GDM1 (cell line): Measurements from ENCODE around the gene TGM1.

ENCODE experiments used
- DNase-seq: peaks from one replicate; lab custom pipeline; 2025; lab: John Stamatoyannopoulos, UW

TGM1 gene

DNA sequence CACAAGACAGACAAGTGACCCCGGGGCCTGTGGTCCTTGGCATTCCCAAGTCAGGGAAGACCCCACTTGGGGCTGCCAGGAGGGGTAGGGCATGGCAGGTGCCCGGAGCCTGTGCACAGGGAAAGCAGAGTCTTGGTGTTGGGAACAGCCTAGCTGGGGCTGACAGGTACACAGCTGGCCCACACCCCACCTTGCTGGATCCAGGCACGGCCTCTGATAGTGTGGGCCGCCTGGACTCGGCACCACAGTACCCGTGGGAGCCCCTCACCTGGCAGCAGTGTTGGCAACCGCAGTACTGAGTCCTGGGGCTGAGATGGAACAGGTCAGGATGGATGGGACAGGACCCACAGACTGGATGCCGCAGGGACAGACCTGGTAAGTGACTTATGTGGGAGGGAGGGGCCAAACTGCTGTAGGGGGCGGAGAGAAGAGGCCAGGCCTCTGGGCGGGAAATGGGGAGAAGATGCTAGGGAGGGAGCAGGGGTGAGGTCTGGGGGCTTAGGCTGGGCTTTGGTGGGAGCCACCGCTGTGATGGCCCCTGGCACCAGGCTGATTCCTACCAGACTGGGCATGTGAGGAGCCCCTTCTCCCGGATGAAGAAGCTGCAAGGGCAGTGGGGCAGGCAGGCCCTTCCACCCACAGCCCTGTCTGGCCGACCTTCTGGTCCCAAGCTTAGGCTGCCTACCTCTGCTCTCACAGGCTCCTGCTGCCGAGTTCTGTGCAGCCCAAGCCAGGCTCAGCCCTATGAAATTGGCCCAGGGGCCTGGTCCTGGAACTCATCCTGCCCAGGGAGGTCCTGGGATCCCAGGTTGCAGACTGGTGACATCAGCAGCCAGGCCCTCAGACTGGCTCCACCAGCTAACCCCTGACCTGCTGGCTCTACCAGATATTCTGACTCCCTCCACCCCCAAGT is at the start of gene TGM1:
Gene TGM1, minus strand, starts transcription at position 357 of the 913 bp plus-strand sequence. CDS start 825 bp downstream, outside the sequence.
- DNase-seq, result no peak

DNA sequence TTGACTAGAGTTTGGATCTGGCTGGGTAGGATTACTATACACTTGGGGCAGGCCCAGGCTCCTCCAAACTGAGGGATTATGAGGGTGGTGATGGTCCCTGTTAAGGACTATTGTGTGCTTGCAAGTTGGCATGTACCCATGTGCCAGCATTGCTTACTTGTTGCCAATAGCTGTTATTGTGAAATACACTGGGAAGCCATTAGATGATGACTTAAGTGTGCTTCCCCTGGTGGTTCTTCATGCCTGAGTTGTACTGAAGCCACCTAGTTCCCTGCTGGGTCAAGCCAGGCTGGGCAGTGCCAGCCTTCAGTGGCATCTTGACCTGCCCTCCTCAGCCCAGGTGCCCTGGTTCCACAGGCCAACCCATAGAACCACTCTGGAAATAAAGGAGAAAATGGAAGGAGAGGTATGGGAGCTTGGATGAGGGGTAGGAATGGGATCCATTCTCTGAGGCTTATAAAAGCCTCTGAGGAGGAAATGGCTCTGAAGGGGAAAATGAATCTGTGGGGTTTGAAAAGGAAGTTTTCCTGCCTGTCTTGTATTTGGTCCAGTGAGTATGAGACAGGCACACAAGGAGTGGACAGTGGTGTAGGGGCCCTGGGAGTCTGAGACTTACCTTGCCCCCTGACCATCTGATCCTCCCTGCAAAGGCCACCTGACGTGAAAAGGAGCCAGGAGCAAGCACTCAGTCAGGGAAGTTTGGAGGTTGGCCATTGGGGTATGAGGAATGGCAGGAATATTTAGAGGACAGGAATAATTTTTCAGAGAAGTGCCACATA is 49.0 kb upstream of the TGM1 start:
- no peak for DNase-seq

DNA sequence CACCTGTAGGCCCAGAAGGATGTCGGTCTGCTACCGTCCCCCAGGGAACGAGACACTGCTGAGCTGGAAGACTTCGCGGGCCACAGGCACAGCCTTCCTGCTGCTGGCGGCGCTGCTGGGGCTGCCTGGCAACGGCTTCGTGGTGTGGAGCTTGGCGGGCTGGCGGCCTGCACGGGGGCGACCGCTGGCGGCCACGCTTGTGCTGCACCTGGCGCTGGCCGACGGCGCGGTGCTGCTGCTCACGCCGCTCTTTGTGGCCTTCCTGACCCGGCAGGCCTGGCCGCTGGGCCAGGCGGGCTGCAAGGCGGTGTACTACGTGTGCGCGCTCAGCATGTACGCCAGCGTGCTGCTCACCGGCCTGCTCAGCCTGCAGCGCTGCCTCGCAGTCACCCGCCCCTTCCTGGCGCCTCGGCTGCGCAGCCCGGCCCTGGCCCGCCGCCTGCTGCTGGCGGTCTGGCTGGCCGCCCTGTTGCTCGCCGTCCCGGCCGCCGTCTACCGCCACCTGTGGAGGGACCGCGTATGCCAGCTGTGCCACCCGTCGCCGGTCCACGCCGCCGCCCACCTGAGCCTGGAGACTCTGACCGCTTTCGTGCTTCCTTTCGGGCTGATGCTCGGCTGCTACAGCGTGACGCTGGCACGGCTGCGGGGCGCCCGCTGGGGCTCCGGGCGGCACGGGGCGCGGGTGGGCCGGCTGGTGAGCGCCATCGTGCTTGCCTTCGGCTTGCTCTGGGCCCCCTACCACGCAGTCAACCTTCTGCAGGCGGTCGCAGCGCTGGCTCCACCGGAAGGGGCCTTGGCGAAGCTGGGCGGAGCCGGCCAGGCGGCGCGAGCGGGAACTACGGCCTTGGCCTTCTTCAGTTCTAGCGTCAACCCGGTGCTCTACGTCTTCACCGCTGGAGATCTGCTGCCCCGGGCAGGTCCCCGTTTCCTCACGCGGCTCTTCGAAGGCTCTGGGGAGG is 47.9 kb upstream of the TGM1 start, which contains the start of gene LTB4R:
Gene LTB4R, plus strand, starts transcription at position 857 of the 959 bp plus-strand sequence. CDS start 4,150 bp downstream, outside the sequence.
- DNase-seq, result peak; percentile 65

DNA sequence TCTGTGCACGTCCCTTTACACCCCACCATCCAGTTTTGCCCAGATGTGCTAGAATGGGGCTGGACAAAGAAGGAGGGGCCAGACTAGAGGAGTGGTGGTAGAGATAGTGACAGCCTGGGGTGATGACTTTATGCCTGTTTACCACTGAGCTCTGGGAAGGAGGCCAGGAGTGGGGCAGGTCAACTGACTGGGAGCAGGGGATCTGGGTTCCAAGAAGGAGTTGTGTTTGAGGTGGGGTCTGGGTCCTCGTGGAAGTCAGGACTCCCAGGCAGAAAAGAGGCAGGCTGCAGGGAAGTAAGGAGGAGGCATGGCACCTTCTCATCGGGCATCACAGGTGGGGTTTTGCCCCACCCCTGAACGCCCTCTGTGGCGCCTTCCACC is 47.3 kb upstream of the TGM1 start:
- no peak for DNase-seq

DNA sequence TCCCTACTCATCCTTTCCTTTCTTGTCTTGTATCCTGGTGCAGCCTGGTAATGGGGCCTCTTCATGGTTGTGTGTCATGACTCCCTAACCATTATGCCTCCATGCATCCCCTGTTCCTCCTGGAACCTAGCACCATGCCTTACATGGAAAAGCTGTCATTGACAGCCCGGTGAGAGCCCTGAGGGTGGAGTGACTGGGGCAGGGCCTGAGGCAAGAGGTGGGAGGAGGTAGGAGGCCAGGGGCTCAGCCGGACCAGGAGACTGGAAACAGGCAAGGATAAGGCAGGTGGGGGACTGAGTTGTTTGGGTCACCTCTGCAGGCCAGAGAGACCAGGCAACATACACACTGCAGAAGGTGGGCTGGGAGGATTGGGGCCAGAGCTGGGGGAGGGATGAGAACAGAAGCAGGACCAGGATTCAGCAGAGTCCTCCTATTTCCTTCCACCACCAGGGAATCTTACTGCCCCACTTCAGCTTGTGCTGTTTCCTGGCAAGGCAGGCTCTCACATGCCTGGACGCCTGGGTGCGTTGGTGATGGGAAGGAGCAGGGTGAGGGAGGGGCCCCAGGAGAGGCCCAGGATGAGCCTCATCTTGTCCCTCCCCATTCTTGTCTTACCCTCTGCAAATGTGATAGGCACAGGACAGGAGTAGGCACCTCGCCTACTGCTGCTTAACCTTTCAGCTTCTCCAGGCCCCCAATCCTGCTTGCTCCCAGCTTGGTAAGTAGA is 46.7 kb upstream of the TGM1 start, which contains the start of gene LTB4R2:
Gene LTB4R2, plus strand, starts transcription at position 603 of the 727 bp plus-strand sequence. CDS start 525 bp downstream, outside the sequence.
- no peak for DNase-seq

DNA sequence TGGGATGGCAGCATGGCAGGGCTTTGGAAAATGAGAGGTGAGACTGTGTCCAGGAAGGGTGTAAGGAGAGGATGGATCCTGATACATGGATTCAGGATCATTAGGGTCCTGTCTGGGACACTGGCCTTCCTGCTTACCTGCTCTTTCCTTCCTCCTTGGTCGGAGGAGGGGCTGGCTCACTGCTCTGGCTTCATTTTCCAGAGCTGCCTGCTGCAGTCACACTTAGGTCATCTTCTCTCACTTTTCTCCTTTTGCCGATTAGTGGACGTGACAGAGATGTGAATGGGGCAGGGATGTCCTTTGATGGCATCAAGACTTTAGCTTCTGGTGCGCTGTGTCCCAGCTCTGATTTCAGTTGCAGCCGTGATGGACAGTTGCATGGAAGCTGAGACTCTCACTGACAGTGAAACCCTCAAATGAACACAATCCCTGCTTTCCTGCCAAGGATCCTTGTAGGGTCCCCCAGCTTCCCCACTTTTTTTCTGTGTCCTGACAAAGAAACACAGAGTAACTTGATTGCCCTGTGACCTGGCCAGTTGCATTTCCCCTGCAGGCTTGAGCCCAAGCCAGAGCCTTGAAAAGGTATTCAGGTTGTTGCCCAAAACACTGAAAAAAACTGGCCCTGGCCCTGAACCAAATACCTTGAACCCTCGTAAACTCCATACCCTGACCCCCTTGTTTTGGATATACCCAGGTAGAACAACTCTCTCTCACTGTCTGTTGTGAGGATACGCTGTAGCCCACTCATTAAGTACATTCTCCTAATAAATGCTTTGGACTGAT is 45.6 kb upstream of the TGM1 start:
- DNase-seq, result no peak

DNA sequence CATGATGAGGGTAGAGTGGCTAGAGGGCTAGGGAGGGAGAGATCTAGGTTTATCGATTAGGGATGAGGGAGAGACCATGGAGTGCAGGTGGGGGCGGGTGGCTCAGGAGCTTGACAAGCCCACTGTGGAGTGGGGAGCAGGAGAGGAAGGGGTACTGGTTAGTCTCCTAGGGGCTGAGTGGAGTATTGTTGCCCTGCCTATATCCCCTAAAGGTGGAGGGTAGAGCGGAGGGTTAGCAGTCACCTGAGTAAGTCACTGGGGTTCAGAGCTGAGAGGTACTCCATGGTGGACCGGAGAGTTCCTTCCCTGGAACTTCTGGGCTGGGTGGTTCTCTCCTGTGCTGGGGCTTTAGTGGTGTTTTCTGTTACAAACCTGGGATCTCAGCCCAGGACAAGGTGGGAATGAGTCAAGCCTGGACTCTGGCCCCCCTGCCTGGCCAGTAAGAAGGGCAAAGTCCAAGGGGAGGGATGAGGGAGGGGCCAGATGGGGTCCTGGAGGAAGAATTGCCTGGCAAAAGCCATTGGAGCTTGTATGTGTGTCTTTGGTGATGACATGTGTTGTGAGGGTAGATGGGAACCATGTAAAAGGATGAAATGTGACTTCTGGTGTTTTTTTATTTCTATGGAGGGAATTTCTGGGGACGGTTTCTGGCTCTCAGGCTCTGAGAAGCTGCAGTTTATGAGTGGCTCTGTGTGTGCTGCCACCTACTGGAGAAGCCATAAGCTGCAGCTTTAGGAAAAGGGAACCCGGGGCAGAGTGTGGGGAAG is 44.8 kb upstream of the TGM1 start, which contains the start of gene CIDEB:
Gene CIDEB, minus strand, starts transcription at position 403 of the 767 bp plus-strand sequence. Its CDS starts 119 bp downstream, at position 284.
- DNase-seq, result peak; percentile 48

DNA sequence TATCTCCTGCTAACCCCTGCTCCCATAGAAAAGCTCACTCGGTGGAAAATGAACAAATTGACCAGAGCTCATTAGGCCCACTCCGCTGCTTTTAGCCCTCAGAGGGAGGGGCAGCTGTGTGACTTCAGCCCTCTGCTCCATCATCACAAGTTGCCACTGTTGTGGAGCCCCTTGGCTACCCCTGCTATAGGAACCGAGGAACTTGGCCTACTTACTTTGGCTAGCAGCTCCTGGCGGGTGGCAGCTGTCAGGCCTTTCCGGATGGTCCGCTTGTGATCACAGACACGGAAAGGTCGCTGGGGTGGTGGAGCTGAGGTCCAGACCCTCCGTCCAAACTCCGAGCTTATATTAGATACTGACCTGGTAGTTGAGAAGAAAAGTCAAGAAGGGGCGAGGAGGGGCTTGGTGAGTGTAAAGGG is 44.2 kb upstream of the TGM1 start:
- no peak for DNase-seq

DNA sequence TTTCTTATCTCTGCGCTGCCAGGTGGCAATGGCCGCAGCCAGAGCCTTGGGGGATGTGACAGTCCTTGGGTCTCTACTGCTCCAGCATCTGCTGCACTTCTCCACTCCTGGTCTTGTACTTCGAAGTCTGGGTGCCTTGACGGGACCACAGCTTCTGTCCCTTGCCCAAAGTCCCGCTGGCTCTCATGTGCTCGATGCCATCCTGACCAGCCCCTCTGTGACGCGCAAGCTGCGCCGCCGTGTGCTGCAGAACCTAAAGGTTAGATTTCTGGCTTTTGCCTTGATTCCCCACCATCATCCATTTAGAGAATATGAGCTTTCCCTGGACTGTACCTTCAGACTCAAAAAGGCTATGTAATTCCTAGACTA is 41.0 kb upstream of the TGM1 start:
- DNase-seq, result no peak

DNA sequence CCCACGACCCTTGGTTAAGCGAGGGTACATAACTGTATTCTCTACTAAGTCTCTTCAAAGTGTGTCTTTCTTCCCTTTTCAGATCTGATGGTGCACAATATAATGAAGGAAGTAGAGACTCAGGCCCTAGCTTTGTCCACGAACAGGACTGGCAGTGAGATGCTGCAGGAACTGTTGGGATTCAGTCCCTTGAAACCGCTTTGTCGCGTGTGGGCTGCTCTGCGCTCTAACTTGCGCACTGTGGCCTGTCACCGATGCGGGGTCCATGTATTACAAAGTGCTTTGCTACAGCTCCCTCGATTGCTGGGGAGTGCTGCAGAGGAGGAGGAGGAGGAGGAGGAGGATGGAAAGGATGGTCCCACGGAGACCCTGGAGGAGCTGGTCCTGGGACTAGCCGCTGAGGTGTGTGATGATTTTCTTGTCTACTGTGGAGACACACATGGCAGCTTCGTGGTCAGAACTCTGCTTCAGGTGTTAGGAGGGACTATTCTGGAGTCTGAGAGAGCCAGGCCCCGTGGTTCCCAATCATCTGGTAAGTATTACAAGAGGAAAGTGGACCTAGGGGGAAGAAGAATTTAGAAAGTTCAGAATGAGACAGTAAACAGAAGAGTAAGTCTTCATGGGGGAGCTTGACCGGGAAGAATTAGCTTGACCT is 37.5 kb upstream of the TGM1 start:
- no peak for DNase-seq

DNA sequence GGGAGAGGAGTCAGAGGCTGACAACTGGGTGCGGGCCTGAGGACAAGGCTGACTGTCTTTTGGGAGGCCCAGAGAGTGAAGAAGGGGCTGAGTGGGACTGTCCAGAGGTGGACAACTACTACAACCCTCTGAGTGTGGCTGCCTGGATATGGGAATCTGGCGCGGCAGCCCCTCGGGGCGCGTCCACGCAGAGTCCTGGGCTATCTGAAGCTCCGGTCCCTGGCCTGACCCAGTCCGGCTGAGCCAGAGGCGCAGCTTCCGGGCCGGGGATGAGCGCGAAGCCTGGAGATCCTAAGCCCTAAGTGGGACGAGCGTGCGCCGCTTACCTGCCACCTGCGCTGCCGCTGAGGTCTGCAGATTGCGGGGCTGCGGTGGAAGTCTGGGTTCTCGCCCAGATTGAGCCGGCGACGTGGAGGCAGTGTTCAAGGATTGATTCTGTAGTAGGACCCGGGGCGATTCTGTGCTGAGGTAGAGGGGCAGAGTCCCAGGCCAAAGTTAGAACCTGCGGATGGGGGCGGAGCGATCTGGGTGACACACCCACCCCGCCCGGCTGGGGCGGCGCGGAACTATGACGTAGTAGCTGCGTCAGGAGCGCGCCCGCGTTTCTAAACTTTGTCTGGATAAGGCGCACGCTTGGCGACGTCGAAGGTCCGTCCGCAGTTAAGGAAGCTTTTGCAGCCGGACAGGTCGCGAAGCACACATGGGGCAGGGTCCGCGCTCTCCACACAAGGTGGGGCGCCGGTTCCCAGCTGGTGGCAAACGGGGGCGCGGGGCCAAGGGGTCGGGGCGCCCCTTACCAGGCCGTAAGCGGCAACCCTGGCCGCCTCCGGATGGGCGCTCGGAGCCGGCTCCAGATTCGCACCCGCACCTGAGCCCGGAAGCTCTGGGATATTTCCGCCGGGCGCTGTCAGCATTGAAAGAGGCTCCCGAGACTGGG is 36.5 kb upstream of the TGM1 start, which contains the start of the genes DHRS1 and NOP9:
Gene DHRS1, minus strand, starts transcription at position 526 of the 937 bp plus-strand sequence. CDS start 674 bp downstream, outside the sequence.
Gene NOP9, plus strand, starts transcription at position 596 of the 937 bp plus-strand sequence. Its CDS starts 105 bp downstream, at position 701.
- DNase-seq, result peak; percentile 81

DNA sequence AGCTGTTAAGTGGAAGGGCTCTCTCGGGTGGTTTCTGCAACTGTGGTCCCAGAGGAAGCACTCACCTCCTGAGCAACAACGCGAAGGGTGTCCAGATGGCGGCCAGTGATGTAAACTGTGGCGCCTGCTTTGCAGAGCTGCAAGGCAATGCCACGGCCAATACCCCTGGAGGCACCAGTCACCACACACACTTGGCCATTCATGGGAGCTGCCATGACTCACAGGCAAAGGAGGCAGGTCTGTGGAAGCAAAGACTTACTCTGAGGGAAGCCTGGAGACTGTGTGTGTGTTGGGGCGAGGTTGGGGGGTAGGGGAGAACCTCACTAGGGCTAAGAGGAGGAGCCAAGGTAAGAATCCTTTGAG is 35.9 kb upstream of the TGM1 start:
- no peak for DNase-seq

DNA sequence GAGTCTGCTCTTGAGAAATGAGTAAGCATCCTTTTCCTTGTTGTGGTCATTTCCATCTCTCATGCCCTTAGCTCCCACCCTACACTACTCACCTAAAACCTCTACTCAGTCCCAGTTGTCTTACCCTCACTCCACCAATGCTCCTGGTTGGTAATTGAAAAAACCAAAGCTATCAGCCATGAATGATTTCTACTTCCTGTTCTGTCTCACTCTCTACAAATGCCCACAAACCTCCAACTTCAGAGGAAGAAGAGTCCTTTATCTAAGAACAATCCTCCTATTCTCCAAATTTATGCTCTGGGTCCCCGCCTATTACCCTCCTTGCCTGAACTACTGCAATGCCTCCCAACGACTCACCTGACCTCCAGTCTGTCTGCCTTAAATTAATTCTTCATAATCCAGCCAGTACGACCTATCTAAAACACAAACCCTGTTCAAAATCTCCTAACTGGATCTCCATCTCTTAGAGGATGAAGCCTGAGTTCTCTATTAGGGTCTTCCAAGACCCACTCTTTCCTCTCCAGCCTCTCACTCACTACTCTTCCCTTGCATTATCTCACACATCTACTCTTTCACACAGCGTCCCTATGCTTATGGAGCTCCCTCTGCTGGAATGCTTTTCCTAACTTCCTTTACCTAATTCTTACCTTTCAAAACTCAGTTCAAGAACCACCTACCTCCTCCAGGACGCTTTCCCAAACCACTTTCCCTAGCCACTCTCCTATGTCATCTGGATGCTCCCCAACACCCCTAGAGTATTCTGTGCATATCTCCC is 34.4 kb upstream of the TGM1 start:
- DNase-seq, result peak; percentile 12

DNA sequence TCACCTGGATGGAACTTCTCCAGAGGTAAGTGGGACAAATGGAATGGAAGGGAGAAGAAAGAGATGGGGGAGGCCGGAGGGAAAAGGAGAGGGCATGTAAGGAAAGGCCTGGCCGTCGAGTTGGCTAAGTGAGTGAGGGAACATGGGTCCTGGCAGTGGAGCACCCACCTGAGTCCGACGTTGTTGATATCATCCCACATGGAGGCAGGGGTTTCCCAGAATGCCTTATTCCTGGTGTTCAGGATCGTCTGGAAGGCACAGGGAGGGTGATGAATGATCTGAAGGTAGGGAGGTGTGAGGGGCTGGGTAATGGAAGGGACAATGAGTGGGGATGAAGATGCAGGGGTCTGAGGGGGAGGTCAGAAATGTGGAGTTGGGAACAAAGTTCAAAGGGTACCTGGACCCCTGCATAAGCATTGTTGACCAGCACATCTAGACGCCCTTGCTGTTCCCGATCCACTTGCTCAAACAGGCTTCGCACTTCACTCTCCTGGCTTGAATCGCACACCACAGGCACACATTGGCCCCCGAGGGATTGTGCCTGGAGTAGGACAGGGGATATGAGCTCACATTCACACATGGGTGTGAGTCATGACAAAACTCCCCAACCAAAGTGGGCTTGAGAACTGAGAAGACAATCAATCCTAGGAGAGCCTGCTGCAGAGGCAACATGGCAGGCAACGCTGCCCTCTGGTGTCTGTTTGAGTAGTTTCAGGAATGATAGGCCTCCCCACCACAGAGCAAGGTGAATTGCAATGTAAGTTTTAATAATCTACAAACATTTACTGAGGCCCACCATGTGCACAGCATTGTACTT is 33.6 kb upstream of the TGM1 start:
- DNase-seq, result peak; percentile 60

DNA sequence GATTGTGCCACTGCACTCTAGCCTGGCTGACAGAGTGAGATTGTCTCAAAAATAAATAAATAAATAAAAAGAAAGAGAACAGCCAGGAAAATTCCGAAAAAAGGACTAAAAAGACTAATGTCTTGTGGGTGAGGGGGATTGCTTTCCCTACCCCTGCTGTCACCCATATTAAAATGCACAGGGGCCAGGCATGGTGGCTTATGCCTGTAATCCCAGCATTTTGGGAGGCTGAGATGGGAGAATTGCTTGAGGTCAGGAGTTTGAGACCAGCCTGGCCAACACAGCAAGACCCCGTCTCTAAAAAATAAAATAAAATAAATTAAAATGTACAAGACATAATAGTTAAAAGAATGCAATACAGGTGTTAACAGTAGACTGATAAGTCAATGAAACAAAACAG is 30.5 kb upstream of the TGM1 start:
- no peak for DNase-seq
